Stimulated activated CD8-positive, alpha-beta memory T cell treated with anti-CD3 and anti-CD28 coated beads, Interleukin-7, amount 100 ng/mL, for 1 hour (primary cell): Measurements from ENCODE around the gene TP73.

ENCODE experiments used
- DNase-seq, 2 donors: peaks; one replicate each; pipeline ENCODE4 v3.0.0-alpha.2; 2020; ENCODE audit warnings: low read depth in 2 of 2

TP73 gene

GRCh38 chr1:3727825-3728776 is 75.8 kb downstream of the TP73 start:
- no peak for DNase-seq

- DNase-seq, result no peak
These were observed 77.6 kb downstream of the TP73 start for GRCh38 chr1:3729594-3730542.

- no peak for DNase-seq
These were observed 78.4 kb downstream of the TP73 start for GRCh38 chr1:3730543-3731247.

GRCh38 chr1:3731583-3732433 is 79.5 kb downstream of the TP73 start:
- no peak for DNase-seq

GRCh38 chr1:3732434-3733093 is 80.2 kb downstream of the TP73 start:
- DNase-seq, result no peak

- no peak for DNase-seq
These were observed 81.0 kb downstream of the TP73 start for GRCh38 chr1:3733094-3733882.

GRCh38 chr1:3733883-3734589 is 81.7 kb downstream of the TP73 start:
- DNase-seq, result no peak

GRCh38 chr1:3734602-3735001 is 82.3 kb downstream of the TP73 start:
- no peak for DNase-seq

GRCh38 chr1:3735027-3735681 is 82.8 kb downstream of the TP73 start:
- no peak for DNase-seq

- no peak for DNase-seq
These were observed 83.4 kb downstream of the TP73 start for GRCh38 chr1:3735688-3736087.

- no peak for DNase-seq
These were observed 83.8 kb downstream of the TP73 start for GRCh38 chr1:3736131-3736561.

- no peak for DNase-seq
These were observed 84.4 kb downstream of the TP73 start for GRCh38 chr1:3736708-3737107.

GRCh38 chr1:3738943-3739342 is 86.6 kb downstream of the TP73 start:
- DNase-seq, result no peak

GRCh38 chr1:3740042-3740441 is 87.7 kb downstream of the TP73 start:
- DNase-seq, result no peak

GRCh38 chr1:3740752-3741151 is 88.4 kb downstream of the TP73 start:
- no peak for DNase-seq

- no peak for DNase-seq
These were observed 89.5 kb downstream of the TP73 start for GRCh38 chr1:3741566-3742438.
